PC-9 (cell line): Measurements from ENCODE around the gene S100B.

ENCODE experiments used
- CTCF ChIP-seq: fragments of 200-600 bp; sonication (generic); conservative IDR thresholded peaks from 2 replicates; pipeline ENCODE4 v1.6.1; 2017; ENCODE audit warnings: mixed run types, antibody characterized with exemption, mild to moderate bottlenecking, moderate library complexity
- EZH2 ChIP-seq: fragments of 200-600 bp; sonication (generic); IDR thresholded peaks from 2 replicates; pipeline ENCODE4 v1.8.0; 2017; ENCODE audit warnings: antibody characterized with exemption, low read depth

- TF ChIP-seq CTCF, result no peak
- TF ChIP-seq EZH2, result no peak
These were observed 49.2 kb downstream of the S100B start for GRCh38 chr21:46555678-46556077.
